NCI-H510A (cell line): Measurements from ENCODE around the gene NDRG3.

Experiments
- DNase-seq: peaks from one replicate; lab custom pipeline; 2025; lab: John Stamatoyannopoulos, UW

The NDRG3 gene

GRCh38 chr20:36745927-36746659 is at the start of gene NDRG3:
NDRG3 (minus strand) TSS chr20:36746090; CDS start chr20:36721735, 24,355 bp downstream.
- DNase-seq = peak; percentile 87

DNA sequence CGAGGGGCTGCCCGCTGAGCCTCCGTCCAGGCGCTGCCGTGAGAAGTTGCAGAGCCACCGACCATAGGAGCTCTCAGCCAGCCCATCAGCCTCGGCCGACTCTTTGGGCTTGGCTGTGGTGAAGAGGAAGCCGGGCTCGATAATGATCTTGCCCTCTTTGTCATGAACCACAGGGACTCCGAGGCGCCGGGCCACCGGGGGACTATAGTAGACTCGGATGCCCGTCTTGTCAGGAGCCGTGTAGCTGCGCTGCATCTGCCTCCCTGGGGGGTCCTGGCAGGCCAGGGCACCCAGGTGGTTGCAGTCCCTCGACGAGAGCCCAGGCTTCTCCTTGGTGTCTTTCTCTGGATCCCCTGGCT is 48.2 kb upstream of the NDRG3 start:
- DNase-seq = no peak

DNA sequence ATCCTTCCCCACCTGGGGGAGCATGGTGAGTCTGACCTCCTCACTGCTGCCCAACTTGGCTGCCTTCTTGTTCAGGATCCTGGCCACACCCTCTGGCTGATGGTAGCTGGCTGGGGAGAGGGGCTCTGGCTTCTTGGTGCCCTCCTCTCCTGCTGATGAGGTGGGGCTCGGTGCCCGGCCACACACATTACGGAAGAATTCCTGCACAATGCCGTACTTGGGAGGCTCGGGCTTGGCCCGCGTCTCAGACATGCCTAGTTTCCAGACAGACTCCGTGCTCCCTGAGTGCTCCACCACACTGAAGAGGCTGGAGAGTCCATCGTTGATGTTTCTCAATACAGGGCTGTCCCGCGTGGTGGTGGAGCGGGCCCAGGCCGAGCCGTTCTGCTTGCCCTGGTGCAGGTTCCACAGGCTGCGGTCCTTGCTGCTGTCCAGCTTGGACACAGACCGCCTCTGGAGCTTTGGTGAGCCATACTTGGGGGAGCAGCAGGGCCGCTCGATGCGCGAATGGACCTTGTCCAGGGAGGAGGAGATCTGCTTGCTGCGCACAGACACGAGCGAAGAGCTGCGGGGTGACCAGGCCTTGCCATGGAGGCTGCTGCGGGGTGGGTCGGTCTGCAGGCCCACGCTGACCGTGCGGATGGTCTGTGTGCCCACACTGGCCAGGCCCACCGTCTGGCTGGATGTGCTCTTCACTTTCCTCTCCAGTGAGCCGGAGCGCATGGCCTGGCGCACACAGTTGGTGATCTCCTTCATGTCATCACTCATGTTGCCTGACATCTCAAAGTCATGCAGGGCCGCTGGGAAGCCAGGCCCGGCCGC is 47.6 kb upstream of the NDRG3 start:
- no peak for DNase-seq

DNA sequence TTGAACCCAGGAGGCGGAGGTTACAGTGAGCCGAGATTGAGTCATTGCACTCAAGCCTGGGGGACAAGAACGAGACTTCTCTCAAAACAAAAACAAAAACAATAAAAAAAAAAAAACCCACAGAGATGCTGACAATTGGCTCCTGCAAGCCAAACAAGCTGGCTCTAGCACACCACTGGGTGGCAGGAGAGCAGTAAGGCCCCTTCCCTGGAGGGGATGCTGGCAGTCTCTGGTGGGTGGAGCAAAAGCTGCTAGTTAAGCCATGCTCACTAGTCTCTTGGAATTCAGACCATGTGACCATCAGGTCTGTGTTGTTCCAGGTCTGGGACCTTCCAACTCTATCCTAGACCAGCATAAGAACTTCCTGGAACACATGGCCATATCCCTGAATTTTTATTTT is 46.5 kb upstream of the NDRG3 start:
- DNase-seq = peak; percentile 17

- no peak for DNase-seq
These were observed 46.0 kb upstream of the NDRG3 start for GRCh38 chr20:36791862-36792261.

DNA sequence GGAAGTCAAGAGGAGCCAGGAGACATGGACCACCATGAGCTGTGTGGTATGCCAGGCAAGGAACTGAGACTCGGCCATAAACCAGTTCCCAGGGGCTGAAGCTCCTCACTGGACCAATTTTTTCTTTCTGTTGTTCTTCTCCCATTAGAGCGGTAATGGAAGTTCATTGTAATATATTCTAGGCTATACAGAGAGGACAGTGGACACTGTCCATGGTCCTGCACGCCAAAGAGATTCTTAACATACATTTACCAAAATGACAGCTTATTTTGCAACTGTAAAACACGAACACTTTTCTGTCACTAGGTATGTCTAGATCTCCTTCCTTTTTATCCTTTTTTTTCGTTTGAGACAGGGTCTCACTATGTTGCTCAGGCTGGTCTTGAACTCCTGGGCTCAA is 40.8 kb upstream of the NDRG3 start:
- DNase-seq = no peak

DNA sequence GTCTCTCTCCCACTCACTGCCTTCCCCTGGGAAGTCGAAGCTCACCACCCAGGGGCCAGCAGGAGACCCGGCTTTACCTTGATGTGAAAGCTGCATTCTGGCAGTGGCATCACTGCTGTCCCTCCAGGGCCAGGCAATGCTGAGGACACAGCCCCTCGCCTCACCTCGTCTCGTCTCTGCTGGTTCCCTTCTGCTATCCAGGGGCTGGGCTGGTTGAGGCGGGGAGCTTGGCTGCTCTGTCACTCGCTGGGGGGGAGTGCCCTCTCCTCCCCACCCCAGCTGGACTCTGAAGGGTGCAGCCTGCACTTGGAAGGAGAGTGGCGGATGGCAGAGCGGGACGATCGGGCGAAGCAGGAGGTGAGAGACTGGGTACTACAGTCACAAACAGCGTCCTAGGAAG is 40.4 kb upstream of the NDRG3 start:
- no peak for DNase-seq

DNA sequence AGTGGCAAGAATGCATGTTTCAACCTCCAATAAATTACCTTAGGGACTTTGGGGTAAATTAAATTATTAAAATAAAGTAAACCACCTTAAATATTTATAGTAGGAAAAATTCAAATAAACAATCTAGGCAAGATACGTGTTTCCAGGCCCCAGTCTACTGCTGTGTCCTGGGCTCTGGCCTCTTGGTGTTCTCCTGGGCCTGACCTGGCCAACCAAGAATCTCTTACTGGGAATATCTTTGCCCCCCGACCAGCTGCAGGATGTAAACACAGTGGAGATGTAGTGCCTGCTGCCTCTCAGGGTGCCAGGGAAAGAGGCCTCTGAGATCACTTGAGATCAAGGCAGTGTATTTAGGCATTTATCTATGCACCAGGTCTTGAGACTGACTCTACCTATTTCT is 39.4 kb upstream of the NDRG3 start:
- DNase-seq = no peak

DNA sequence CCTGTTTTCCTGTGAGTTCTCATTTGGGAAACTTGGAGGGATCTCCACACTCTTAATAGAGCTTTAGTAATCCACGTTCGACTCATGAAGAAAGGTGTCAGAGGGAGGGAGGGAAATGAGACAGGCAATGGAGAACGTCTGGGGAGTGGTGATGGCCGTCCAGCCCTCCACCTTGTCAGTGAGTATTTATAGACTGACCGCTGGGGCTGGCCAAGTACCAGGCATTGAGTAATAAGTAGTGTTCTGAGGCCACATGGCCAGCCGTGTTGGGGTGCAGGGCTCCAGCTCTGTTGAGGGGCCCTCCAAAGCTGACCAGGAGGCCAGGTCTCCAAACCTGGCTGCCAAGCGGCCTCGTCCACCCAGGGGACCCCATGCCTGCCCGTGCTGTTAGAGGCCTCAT is 39.0 kb upstream of the NDRG3 start:
- no peak for DNase-seq

DNA sequence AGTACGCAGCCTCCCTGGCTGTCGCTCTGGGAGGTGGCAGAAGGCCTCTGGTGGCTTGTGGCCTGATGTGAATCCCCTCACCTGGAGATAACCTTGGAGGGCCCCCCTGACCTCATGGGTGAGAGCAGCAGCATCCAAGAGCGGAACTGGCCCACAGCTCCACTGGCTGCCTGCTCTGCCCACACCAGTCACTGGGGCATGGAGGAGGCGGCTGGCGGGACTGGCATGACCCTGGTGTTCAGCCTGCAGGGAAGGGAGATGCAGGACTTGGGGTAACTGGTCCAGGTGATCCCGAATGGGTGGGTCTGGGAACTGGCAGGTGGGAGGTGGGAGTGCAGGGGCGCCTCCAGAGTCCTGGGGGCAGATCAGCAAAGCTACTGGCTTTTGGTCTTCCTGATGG is 38.2 kb upstream of the NDRG3 start:
- no peak for DNase-seq

- no peak for DNase-seq
These were observed 33.8 kb upstream of the NDRG3 start for GRCh38 chr20:36779656-36780025.

DNA sequence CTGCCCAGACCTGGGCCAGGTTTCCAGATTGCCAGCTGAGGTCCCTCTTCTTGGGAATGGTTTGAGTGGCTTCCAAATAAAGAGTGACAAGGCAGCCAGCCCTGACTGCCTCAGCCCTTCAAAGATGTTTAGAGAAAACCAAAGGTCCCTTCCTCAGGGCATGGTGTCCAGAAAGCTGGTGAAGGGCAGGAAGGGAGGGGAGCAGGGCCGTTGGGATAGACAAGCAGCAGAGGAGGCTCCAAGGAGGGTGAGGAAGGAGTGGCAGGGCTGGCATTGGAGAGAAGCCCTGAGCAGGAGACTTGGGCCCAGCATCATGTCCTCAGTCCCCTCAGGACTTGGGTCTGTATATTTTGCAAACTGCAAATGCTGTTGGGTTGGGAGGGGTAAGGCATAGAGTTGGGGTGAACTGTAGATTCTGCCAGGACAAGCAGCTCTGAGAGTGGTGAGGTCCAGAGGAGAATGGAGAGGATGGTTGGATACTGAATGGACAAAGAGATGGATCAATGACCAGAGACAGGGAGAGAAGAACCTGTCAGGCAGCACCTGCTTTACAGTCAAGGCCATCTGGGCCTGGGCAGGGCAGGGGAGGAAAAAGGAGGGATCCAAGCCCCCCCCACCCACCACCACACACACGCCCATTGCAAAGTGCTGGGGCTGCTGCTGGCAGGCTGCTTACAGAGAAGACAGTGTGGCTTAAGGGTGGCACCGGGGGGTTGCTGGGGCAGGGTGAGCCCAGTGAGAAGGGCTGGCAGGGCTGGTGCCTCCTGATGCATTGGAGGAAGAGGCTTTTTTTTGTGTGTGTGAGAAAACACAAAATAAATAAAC is 33.2 kb upstream of the NDRG3 start:
- DNase-seq = no peak

DNA sequence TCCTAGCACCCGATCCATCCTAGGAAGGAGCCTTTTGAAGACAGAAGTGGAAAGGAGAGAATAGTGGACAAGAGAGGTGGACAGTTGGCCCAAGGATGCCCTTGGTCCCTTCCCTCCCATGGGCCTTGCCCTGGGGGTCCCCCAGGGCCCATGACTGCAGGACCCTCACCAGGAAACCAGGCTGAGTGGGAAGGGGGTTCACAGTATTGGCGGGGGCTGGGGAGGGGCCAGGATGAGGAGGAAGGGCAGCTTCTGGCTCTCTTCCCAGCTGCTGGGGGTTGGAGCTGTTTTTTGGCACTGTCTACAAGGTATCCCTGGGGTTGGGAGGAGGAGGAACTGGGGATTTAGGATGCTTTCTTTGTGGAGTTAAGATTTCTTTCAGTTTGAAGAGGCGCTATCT is 31.7 kb upstream of the NDRG3 start:
- DNase-seq = no peak

- no peak for DNase-seq
These were observed 31.3 kb upstream of the NDRG3 start for GRCh38 chr20:36777167-36777566.

DNA sequence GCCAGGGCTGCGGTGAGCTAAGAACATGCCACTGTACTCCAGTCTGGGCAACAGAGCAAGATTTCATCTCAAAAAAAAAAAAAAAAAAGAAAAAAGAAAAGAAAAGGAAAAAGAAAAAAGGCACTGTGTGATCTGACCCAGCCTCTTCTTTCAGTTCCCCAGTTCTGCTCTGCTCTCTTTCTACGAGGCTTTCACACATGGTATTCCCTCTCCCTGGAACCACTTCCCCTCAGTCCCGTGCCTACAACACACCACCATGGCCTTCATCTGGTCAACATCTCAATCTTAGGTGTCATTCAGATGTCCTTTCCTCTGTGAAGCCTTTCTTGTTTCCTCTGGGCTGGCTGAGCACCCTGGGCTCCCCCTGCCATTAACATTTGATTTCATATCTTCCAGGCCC is 29.9 kb upstream of the NDRG3 start:
- DNase-seq = no peak

GRCh38 chr20:36775196-36775595 is 29.3 kb upstream of the NDRG3 start:
- no peak for DNase-seq

DNA sequence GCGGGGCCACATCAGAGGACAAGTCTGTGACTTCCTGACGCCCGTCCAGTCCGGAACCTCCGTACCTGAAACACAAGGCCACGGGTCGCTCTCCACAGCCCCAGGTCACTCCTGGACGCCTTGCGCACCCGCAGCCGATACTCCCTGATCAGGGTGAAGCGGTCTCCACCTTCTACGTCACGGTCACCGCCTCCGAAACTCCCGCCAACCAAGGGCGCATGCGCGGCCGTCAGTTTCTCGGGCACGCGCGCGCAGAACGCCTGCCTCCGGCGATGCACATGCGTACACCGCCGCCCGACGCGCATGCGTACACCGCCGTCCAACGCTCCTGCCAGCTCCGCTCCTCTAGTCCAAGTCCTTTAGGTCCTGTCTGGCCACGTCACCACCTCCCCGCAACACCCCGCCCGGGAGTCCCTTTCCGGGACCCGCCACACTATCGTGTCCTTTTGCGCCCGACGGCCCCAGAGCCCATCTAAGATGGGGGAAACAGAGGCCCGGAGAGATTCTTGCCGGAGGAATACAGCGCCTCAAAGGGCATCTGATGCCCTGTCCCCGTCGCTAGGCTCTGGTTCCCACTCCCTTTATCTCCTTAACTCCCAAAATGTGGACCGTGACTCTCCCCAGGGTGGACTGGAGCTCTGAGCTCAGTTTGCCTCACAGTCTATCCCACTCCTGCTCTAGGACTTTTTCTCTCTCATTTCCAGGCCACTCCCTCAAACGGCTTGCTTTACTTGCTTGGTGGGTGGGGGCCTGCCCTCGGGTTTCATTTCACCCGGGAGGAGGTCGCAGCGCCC is 27.9 kb upstream of the NDRG3 start, which contains the start of gene DSN1:
TSS of gene DSN1 (minus strand) at position 167 of the 794 bp plus-strand sequence. CDS start 2,305 bp downstream, outside the sequence.
- peak; percentile 88 for DNase-seq

DNA sequence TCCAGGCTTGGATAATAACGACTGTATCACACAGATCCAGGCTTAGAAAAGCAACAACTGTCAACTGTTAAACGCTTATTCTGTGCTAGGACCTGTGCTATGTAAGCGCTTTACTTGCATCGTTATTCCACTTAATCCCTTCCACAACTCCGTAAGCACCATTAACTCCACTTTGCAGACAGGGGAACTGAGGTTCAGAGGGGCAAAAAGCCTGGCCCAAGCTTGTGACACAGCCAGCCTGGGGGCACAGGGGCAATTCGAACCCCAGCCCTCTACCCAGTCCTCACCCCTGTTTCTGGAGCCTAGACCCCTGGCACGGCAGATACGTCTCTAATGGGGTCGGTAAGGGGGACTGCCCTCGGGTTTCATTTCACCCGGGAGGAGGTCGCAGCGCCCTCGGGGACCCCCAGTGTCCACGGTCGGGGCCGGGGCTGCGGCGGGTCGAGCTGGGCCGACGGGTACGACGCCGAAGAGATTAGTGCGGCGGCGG is 27.3 kb upstream of the NDRG3 start:
- DNase-seq = no peak

DNA sequence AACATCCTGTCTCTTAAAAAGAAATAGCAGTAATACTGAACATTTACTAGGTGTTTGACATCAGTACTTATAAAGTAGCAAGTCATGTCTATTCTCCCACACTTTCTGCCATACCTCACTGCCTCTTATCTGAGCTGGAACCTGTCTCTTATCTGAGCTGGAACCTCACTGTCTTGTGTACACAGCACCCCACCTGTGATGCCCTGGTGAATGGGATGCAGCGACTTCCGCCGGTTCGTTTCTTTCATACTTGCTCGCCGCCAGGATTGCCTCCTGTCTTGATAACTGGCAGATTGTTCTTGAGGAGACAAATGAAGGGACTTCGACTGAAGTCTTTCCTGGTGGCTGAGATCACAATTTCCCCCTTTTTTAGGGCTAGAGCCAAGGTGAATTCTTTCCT is 24.8 kb upstream of the NDRG3 start:
- no peak for DNase-seq

GRCh38 chr20:36768768-36769430 is 23.0 kb upstream of the NDRG3 start:
- DNase-seq = no peak

GRCh38 chr20:36761125-36761524 is 15.2 kb upstream of the NDRG3 start:
- DNase-seq = no peak
